Measurements from ENCODE around the gene HS3ST3A1. TPM values are rescaled to one million over a fixed set of nuclear protein-coding genes. Genes with fewer than 3 reads are reported as not detected.

HS3ST3A1 gene
- total RNA-seq, 1 experiment from 2014 or later: 47.6 TPM

- BruUV-seq (replicated peaks): no TSS peak
- Histone ChIP-seq H3K79me2 (ENCODE audit: low read length) (peaks cover 98% of the 10 kb centered on the region), H3K4me1 (ENCODE audit: insufficient read depth, low read length) (peaks cover 53% of the 10 kb centered on the region), H3K9me3 (ENCODE audit: low read length) (no peaks in the 10 kb centered on the region), H3K36me3 (ENCODE audit: low read depth, low read length) (no peaks in the 10 kb centered on the region), H3K9me2 (replicated peaks; ENCODE audit: low read length) (no peaks in the 10 kb centered on the region), H3K4me3 (ENCODE audit: low read length) (no peak overlapping the region), H4K20me1 (ENCODE audit: low read length) (no peaks in the 10 kb centered on the region), H2AFZ (ENCODE audit: low read length) (no peak overlapping the region), H3K27ac (ENCODE audit: low read length) (no peak overlapping the region), H3F3A (ENCODE audit: low read length, unreplicated experiment) (no peaks in the 10 kb centered on the region), H3K4me2 (ENCODE audit: low read length) (no peak overlapping the region), H3K9ac (ENCODE audit: low read length) (no peak overlapping the region), H3K27me3 (ENCODE audit: low read length) (no peaks in the 10 kb centered on the region)
- intact Hi-C loops (cut with micrococcal nuclease): loop anchor here (10.0 kb wide), 1 partner anchor 472 kb away; the partner anchor contains the start of gene COX10
- TF ChIP-seq EZH2 (IDR thresholded peaks at IDR 0.05; ENCODE audit: low read length, unreplicated experiment) (no peak), CTCF (conservative IDR thresholded peaks at IDR 0.05; ENCODE audit: low read depth, low read length) (no peak), EZH2phosphoT487 (IDR thresholded peaks at IDR 0.05; ENCODE audit: borderline replicate concordance, low read length) (no peak)
- ATAC-seq: no peak
- no peak for DNase-seq
- CTCF ChIA-PET: interaction anchor here (0.7 kb wide), 1 partner anchor 1641 kb away, joined by 6 read pairs; no protein-coding TSS in a partner anchor
- POLR2A ChIA-PET (ENCODE audit: unreplicated experiment): no interaction called here
Observed at GRCh38 chr17:13593021-13593751, 8.5 kb downstream of the HS3ST3A1 start.

GRCh38 chr17:13592427-13592826, 9.3 kb downstream of the HS3ST3A1 start:
- H3K9ac ChIP-seq (ENCODE audit: low read length): no peak overlapping the region
- no peaks in the 10 kb centered on the region for H3K9me2 ChIP-seq (replicated peaks; ENCODE audit: low read length)
- no peaks in the 10 kb centered on the region for H4K20me1 ChIP-seq (ENCODE audit: low read length)
- peaks cover 56% of the 10 kb centered on the region for H3K4me1 ChIP-seq (ENCODE audit: insufficient read depth, low read length)
- no peak overlapping the region for H3K4me2 ChIP-seq (ENCODE audit: low read length)
- ChIA-PET POLR2A (ENCODE audit: unreplicated experiment) (no interaction called here), CTCF (interaction anchor here (0.7 kb wide), 1 partner anchor 1642 kb away, joined by 6 read pairs; no protein-coding TSS in a partner anchor)
- no peaks in the 10 kb centered on the region for H3K27me3 ChIP-seq (ENCODE audit: low read length)
- ATAC-seq (no peak), DNase-seq (no peak)
- no peak overlapping the region for H3K27ac ChIP-seq (ENCODE audit: low read length)
- no peaks in the 10 kb centered on the region for H3F3A ChIP-seq (ENCODE audit: low read length, unreplicated experiment)
- H3K4me3 ChIP-seq (ENCODE audit: low read length): no peak overlapping the region
- no peaks in the 10 kb centered on the region for H3K36me3 ChIP-seq (ENCODE audit: low read depth, low read length)
- H3K9me3 ChIP-seq (ENCODE audit: low read length): no peaks in the 10 kb centered on the region
- H3K79me2 ChIP-seq (ENCODE audit: low read length): peaks cover 98% of the 10 kb centered on the region
- no peak for TF ChIP-seq CTCF (conservative IDR thresholded peaks at IDR 0.05; ENCODE audit: low read depth, low read length)
- TF ChIP-seq EZH2phosphoT487 (IDR thresholded peaks at IDR 0.05; ENCODE audit: borderline replicate concordance, low read length): no peak
- TF ChIP-seq EZH2 (IDR thresholded peaks at IDR 0.05; ENCODE audit: low read length, unreplicated experiment): no peak
- no TSS peak for BruUV-seq (replicated peaks)
- no peak overlapping the region for H2AFZ ChIP-seq (ENCODE audit: low read length)
- intact Hi-C loops (cut with micrococcal nuclease): loop anchor here (10.0 kb wide), 1 partner anchor 472 kb away; the partner anchor contains the start of gene COX10

GRCh38 chr17:13590441-13590840, 11.3 kb downstream of the HS3ST3A1 start:
- CTCF ChIA-PET: no interaction called here

More at GRCh38 chr17:13590441-13590840, 11.3 kb downstream of the HS3ST3A1 start:
- no TSS peak for BruUV-seq (replicated peaks)
- H3K9me3 ChIP-seq (ENCODE audit: low read length): no peaks in the 10 kb centered on the region
- no peaks in the 10 kb centered on the region for H3F3A ChIP-seq (ENCODE audit: low read length, unreplicated experiment)
- H4K20me1 ChIP-seq (ENCODE audit: low read length): no peaks in the 10 kb centered on the region
- intact Hi-C loops (cut with micrococcal nuclease): loop anchor here (10.0 kb wide), 1 partner anchor 474 kb away; the partner anchor contains the start of gene COX10
- no peaks in the 10 kb centered on the region for H3K27me3 ChIP-seq (ENCODE audit: low read length)
- H3K9ac ChIP-seq (ENCODE audit: low read length): no peak overlapping the region
- no peaks in the 10 kb centered on the region for H3K9me2 ChIP-seq (replicated peaks; ENCODE audit: low read length)
- no peaks in the 10 kb centered on the region for H3K36me3 ChIP-seq (ENCODE audit: low read depth, low read length)
- H3K4me2 ChIP-seq (ENCODE audit: low read length): peak overlapping the region; percentile 55
- no peak for TF ChIP-seq EZH2phosphoT487 (IDR thresholded peaks at IDR 0.05; ENCODE audit: borderline replicate concordance, low read length)
- peak overlapping the region; percentile 43; the same call in 1 of the 2 replicates for H3K4me3 ChIP-seq (ENCODE audit: low read length)
- H3K4me1 ChIP-seq (ENCODE audit: insufficient read depth, low read length): peaks cover 56% of the 10 kb centered on the region
- ATAC-seq: no peak
- peak overlapping the region; percentile 57 for H3K27ac ChIP-seq (ENCODE audit: low read length)
- no peak for DNase-seq
- H2AFZ ChIP-seq (ENCODE audit: low read length): no peak overlapping the region
- peaks cover 92% of the 10 kb centered on the region for H3K79me2 ChIP-seq (ENCODE audit: low read length)
- POLR2A ChIA-PET (ENCODE audit: unreplicated experiment): no interaction called here

All from PC-3 (cell line).